Breast epithelium (tissue), 3 donors: ENCODE measurements around the gene TNN.

Source experiments
- POLR2A ChIP-seq: fragments of 450-650 bp; IDR thresholded peaks from one replicate; pipeline ENCODE4 v1.6.1; 2016; ENCODE audit warnings: antibody characterized with exemption, mild to moderate bottlenecking, moderate library complexity
- POLR2AphosphoS5 ChIP-seq, 3 donors: sonication (generic); formaldehyde crosslinking; IDR thresholded peaks; one replicate each; pipeline ENCODE4 v1.6.1; 2017; ENCODE audit warnings: antibody characterized with exemption in 3 of 3
- TF ChIP-seq, protein P1 (sequence below), 3 donors: fragments of 450-650 bp; IDR thresholded peaks; one replicate each; pipeline ENCODE4 v1.5.1; 2016 to 2017; ENCODE audit warnings: antibody characterized with exemption in 3 of 3, mild to moderate bottlenecking in 3 of 3, moderate library complexity in 3 of 3

DNA sequence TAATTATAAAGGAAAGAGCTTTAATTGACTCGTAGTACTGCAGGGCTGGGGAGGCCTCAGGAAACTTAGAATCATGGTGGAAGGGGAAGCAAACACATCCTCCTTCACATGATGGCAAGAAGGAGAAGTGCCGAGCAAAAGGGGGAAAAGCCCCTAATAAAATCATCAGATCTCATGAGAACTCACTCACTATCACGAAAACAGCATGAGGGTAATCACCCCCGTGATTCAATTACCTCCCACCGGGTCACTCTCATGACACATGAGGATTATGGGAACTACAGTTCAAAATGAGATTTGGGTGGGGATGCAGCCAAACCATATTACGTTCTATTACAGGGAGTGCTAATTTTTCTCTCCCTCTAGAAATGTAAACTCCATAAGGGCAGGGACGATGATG, 30.2 kb upstream of the TNN start:
- TF ChIP-seq POLR2A (no peak), POLR2AphosphoS5 (IDR thresholded peaks at IDR 0.05) (no peak)
- TF ChIP-seq, protein P1, sequence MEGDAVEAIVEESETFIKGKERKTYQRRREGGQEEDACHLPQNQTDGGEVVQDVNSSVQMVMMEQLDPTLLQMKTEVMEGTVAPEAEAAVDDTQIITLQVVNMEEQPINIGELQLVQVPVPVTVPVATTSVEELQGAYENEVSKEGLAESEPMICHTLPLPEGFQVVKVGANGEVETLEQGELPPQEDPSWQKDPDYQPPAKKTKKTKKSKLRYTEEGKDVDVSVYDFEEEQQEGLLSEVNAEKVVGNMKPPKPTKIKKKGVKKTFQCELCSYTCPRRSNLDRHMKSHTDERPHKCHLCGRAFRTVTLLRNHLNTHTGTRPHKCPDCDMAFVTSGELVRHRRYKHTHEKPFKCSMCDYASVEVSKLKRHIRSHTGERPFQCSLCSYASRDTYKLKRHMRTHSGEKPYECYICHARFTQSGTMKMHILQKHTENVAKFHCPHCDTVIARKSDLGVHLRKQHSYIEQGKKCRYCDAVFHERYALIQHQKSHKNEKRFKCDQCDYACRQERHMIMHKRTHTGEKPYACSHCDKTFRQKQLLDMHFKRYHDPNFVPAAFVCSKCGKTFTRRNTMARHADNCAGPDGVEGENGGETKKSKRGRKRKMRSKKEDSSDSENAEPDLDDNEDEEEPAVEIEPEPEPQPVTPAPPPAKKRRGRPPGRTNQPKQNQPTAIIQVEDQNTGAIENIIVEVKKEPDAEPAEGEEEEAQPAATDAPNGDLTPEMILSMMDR (IDR thresholded peaks at IDR 0.05): no peak
